Astrocyte (in vitro differentiated cells and primary cell): ENCODE data around the gene DBP. TPM values are rescaled to one million over a fixed set of nuclear protein-coding genes. Genes with fewer than 3 reads are reported as not detected.

Experiments used
- DNase-seq: peaks from one replicate; pipeline ENCODE4 v3.0.0-alpha.2; 2010; ENCODE audit warnings: low read depth
- FAIRE-seq: peaks from 2 replicates; lab custom pipeline; 2011; peaks lifted over from hg19 to GRCh38; lab: Jason Lieb, UNC
- H2AFZ ChIP-seq: 2 replicates; pipeline ENCODE4 v1.6.0; 2012; ENCODE audit warnings: low read depth, low read length, inconsistent platforms
- H3K27ac ChIP-seq: 2 replicates; pipeline ENCODE4 v1.5.1; 2011; ENCODE audit warnings: low read depth, low read length, inconsistent platforms
- H3K27me3 ChIP-seq: 2 replicates; pipeline ENCODE4 v1.6.0; 2011; ENCODE audit warnings: low read length, inconsistent platforms; ENCODE audit not compliant: insufficient read depth
- H3K36me3 ChIP-seq: 2 replicates; pipeline ENCODE4 v1.5.1; 2011; ENCODE audit warnings: low read length, inconsistent platforms; ENCODE audit not compliant: insufficient read depth
- H3K4me1 ChIP-seq: 2 replicates; pipeline ENCODE4 v1.5.1; 2011; ENCODE audit warnings: low read length, inconsistent platforms; ENCODE audit not compliant: insufficient read depth
- H3K4me2 ChIP-seq: 2 replicates; pipeline ENCODE4 v1.6.0; 2012; ENCODE audit warnings: low read length, inconsistent platforms
- H3K4me3 ChIP-seq: 2 replicates; pipeline ENCODE4 v1.5.1; 2011; ENCODE audit warnings: low read depth, mild to moderate bottlenecking, low read length, inconsistent platforms; ENCODE audit not compliant: insufficient read depth
- H3K79me2 ChIP-seq: 2 replicates; pipeline ENCODE4 v1.6.0; 2012; ENCODE audit warnings: mild to moderate bottlenecking, low read length, inconsistent platforms; ENCODE audit not compliant: insufficient read depth
- H3K9ac ChIP-seq: 2 replicates; pipeline ENCODE4 v1.6.0; 2012; ENCODE audit warnings: mild to moderate bottlenecking, low read length, inconsistent platforms
- H3K9me3 ChIP-seq: 2 replicates; pipeline ENCODE4 v1.5.1; 2012; ENCODE audit warnings: low read depth, mild to moderate bottlenecking, low read length, inconsistent platforms; ENCODE audit not compliant: insufficient read depth
- H4K20me1 ChIP-seq: 2 replicates; pipeline ENCODE4 v1.6.0; 2012; ENCODE audit warnings: low read length, inconsistent platforms; ENCODE audit not compliant: insufficient read depth
- H3K27ac Mint-ChIP-seq: one replicate; pipeline ENCODE4 v1.8.0; 2021; ENCODE audit warnings: mild to moderate bottlenecking, mixed read lengths; ENCODE audit not compliant: unreplicated experiment
- H3K27me3 Mint-ChIP-seq: one replicate; pipeline ENCODE4 v1.8.0; 2021; ENCODE audit warnings: low read depth, mixed read lengths; ENCODE audit not compliant: unreplicated experiment
- H3K36me3 Mint-ChIP-seq: one replicate; pipeline ENCODE4 v1.8.0; 2021; ENCODE audit warnings: low read depth, mixed read lengths; ENCODE audit not compliant: unreplicated experiment
- H3K4me1 Mint-ChIP-seq: one replicate; pipeline ENCODE4 v1.8.0; 2021; ENCODE audit warnings: low read depth, mixed read lengths; ENCODE audit not compliant: unreplicated experiment
- H3K4me3 Mint-ChIP-seq: one replicate; pipeline ENCODE4 v1.8.0; 2021; ENCODE audit warnings: mild to moderate bottlenecking, moderate library complexity, mixed read lengths; ENCODE audit not compliant: unreplicated experiment
- H3K9me3 Mint-ChIP-seq: one replicate; pipeline ENCODE4 v1.8.0; 2021; ENCODE audit warnings: mild to moderate bottlenecking, mixed read lengths; ENCODE audit not compliant: unreplicated experiment
- EZH2 ChIP-seq: IDR thresholded peaks from 2 replicates; pipeline ENCODE4 v1.6.1; 2012; ENCODE audit warnings: mild to moderate bottlenecking, low read length, inconsistent platforms; ENCODE audit not compliant: insufficient read depth
- total RNA-seq: library from RNA; stranded (reverse); gene quantifications from 2 replicates; pipeline ENCODE4 v1.2.1, GENCODE V29; 2021
- TF ChIP-seq, protein P1 (sequence below): IDR thresholded peaks from 2 replicates; pipeline ENCODE4 v1.5.1; 2011; ENCODE audit warnings: low read depth, mild to moderate bottlenecking, inconsistent platforms, low read length, moderate library complexity; ENCODE audit not compliant: insufficient read depth

DBP gene
- total RNA-seq, 1 donor from 2014 or later, result 1.2 TPM

DNA sequence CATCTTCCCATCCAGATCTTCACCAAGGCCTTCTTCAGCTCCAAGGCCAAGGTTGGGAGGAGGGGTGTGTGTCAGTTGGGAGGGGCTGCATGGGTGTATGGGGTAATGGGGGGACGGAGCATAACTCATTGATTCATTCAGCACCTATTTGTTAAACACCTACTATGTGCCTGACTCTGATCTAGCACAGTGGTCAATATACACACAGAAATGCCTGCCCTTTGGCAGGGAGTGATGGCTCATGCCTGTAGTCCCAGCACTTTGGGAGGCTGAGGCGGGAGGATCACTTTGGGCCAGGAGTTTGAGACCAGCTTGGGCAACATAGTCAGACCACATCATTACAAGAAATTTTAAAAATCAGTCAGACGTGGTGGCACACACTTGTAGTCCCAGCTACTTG lies 49.8 kb downstream of the DBP start:
- no peak overlapping the region for H2AFZ ChIP-seq
- H3K79me2 ChIP-seq, result no peaks in the 10 kb centered on the region
- no peak overlapping the region for H3K4me2 ChIP-seq
- H3K27me3 ChIP-seq, result no peaks in the 10 kb centered on the region
- Mint-ChIP-seq H3K4me1 (peaks cover 2% of the 10 kb centered on the region), H3K4me3 (no peak overlapping the region), H3K27me3 (peaks cover 10% of the 10 kb centered on the region), H3K27ac (no peak overlapping the region), H3K36me3 (no peaks in the 10 kb centered on the region), H3K9me3 (no peaks in the 10 kb centered on the region)
- no peaks in the 10 kb centered on the region for H4K20me1 ChIP-seq
- TF ChIP-seq, protein P1, sequence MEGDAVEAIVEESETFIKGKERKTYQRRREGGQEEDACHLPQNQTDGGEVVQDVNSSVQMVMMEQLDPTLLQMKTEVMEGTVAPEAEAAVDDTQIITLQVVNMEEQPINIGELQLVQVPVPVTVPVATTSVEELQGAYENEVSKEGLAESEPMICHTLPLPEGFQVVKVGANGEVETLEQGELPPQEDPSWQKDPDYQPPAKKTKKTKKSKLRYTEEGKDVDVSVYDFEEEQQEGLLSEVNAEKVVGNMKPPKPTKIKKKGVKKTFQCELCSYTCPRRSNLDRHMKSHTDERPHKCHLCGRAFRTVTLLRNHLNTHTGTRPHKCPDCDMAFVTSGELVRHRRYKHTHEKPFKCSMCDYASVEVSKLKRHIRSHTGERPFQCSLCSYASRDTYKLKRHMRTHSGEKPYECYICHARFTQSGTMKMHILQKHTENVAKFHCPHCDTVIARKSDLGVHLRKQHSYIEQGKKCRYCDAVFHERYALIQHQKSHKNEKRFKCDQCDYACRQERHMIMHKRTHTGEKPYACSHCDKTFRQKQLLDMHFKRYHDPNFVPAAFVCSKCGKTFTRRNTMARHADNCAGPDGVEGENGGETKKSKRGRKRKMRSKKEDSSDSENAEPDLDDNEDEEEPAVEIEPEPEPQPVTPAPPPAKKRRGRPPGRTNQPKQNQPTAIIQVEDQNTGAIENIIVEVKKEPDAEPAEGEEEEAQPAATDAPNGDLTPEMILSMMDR, result no peak
- no peak for TF ChIP-seq EZH2
- DNase-seq (no peak), FAIRE-seq (no peak)
- H3K4me3 ChIP-seq, result no peak overlapping the region
- no peaks in the 10 kb centered on the region for H3K9me3 ChIP-seq
- no peaks in the 10 kb centered on the region for H3K36me3 ChIP-seq
- no peak overlapping the region for H3K9ac ChIP-seq
- H3K27ac ChIP-seq, result no peak overlapping the region
- H3K4me1 ChIP-seq, result peaks cover 7% of the 10 kb centered on the region

DNA sequence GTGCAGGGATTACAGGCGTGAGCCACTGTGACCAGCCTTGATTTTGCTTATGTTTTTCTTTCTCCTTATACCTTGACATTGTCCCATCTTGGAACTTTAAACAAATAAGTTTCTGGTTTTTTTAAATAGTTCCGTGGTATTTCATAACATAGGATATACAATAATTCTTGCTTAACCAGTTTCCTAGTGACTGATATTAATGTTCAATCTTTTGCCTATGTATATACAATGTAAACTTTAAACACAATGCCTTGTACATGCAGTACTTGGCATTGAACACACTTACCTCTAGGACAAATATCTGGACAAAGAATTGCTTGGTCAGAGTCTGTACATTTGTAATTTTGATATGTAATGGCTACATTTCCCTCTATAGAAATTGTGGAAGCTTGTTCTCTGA lies 55.0 kb downstream of the DBP start:
- Histone ChIP-seq H3K9me3 (no peaks in the 10 kb centered on the region), H3K27me3 (no peaks in the 10 kb centered on the region), H3K4me2 (no peak overlapping the region), H3K79me2 (no peaks in the 10 kb centered on the region), H2AFZ (no peak overlapping the region), H4K20me1 (no peaks in the 10 kb centered on the region), H3K4me1 (peaks cover 3% of the 10 kb centered on the region), H3K36me3 (no peaks in the 10 kb centered on the region), H3K4me3 (no peak overlapping the region), H3K9ac (no peak overlapping the region), H3K27ac (no peak overlapping the region)
- TF ChIP-seq, protein P1, result no peak
- no peak for TF ChIP-seq EZH2
- Mint-ChIP-seq H3K4me1 (peaks cover 1% of the 10 kb centered on the region), H3K9me3 (no peaks in the 10 kb centered on the region), H3K27me3 (peaks cover 5% of the 10 kb centered on the region), H3K4me3 (no peak overlapping the region), H3K27ac (no peak overlapping the region), H3K36me3 (no peaks in the 10 kb centered on the region)
- no peak for FAIRE-seq
- no peak for DNase-seq

Other genes with a start within 250 kb of the DBP start
- gene KDELR1, start 245.8 kb downstream of the DBP start, total RNA-seq, result 370 and 396 TPM in 2 replicates
- gene GRIN2D, start 243.7 kb downstream of the DBP start, total RNA-seq, result 6.2 and 9.3 TPM in 2 replicates
- gene GRWD1, start 191.4 kb downstream of the DBP start, total RNA-seq, result 35.6 and 41.4 TPM in 2 replicates
- gene KCNJ14, start 181.8 kb downstream of the DBP start, total RNA-seq, result 1.4 TPM in 2 replicates
- 62.4 and 67.1 TPM in 2 replicates for gene CYTH2, start 168.0 kb downstream of the DBP start, total RNA-seq
- gene LMTK3, start 125.5 kb downstream of the DBP start, total RNA-seq, result 6.2 TPM in 2 replicates
- gene SULT2B1, start 85.2 kb downstream of the DBP start, total RNA-seq, result 0.31 TPM in 1 of 2 replicates, not detected in the other
- gene SPACA4, start 30.6 kb downstream of the DBP start, total RNA-seq, result not detected in 2 replicates
- gene FAM83E, start 22.3 kb downstream of the DBP start, total RNA-seq, result 1.3 and 1.7 TPM in 2 replicates
- 1,046 and 1,102 TPM in 2 replicates for gene RPL18, start 18.2 kb downstream of the DBP start, total RNA-seq
- 25.4 and 29.4 TPM in 2 replicates for gene SPHK2, start 17.9 kb downstream of the DBP start, total RNA-seq
- gene CA11, start 8.8 kb upstream of the DBP start, total RNA-seq, result 9.5 and 9.8 TPM in 2 replicates
- gene NTN5, start 35.6 kb upstream of the DBP start, total RNA-seq, result 0.11 and 0.41 TPM in 2 replicates
- gene FUT2, start 58.6 kb upstream of the DBP start, total RNA-seq, result not detected in 2 replicates
- gene MAMSTR, start 82.3 kb upstream of the DBP start, total RNA-seq, result 0.55 and 0.57 TPM in 2 replicates
- gene RASIP1, start 103.2 kb upstream of the DBP start, total RNA-seq, result 0.26 and 0.68 TPM in 2 replicates
- gene IZUMO1, start 109.5 kb upstream of the DBP start, total RNA-seq, result not detected in 2 replicates
- 0.65 and 0.91 TPM in 2 replicates for gene FUT1, start 115.3 kb upstream of the DBP start, total RNA-seq
- gene FGF21, start 118.1 kb upstream of the DBP start, total RNA-seq, result not detected in 2 replicates
- gene BCAT2, start 173.7 kb upstream of the DBP start, total RNA-seq, result 38.1 and 41.5 TPM in 2 replicates
- gene HSD17B14, start 199.1 kb upstream of the DBP start, total RNA-seq, result 8.2 and 9.7 TPM in 2 replicates
- 27.5 and 32.8 TPM in 2 replicates for gene PLEKHA4, start 231.2 kb upstream of the DBP start, total RNA-seq
- 39.5 and 53.2 TPM in 2 replicates for gene PPP1R15A, start 235.0 kb upstream of the DBP start, total RNA-seq